Colonic mucosa (tissue), 4 donors: ENCODE results near the gene CRELD2. TPM values are rescaled to one million over a fixed set of nuclear protein-coding genes. Genes with fewer than 3 reads are reported as not detected.

Source experiments
- DNase-seq: peaks from one replicate; pipeline ENCODE4 v3.0.0-alpha.2; 2020
- H3K27ac ChIP-seq: fragments of 200-600 bp; one replicate; pipeline ENCODE4 v1.8.0; 2021
- H3K27me3 ChIP-seq: fragments of 200-600 bp; one replicate; pipeline ENCODE4 v1.8.0; 2021
- H3K36me3 ChIP-seq: fragments of 200-600 bp; one replicate; pipeline ENCODE4 v1.8.0; 2021
- H3K4me1 ChIP-seq: fragments of 200-600 bp; one replicate; pipeline ENCODE4 v1.8.0; 2021; ENCODE audit warnings: mild to moderate bottlenecking
- H3K4me3 ChIP-seq: fragments of 200-600 bp; one replicate; pipeline ENCODE4 v1.8.0; 2021
- H3K9ac ChIP-seq, 2 donors: one replicate each; pipeline ENCODE4 v1.7.0; 2013; ENCODE audit warnings: control low read depth in 2 of 2, low read depth in 2 of 2, low read length in 2 of 2
- H3K9me3 ChIP-seq: fragments of 200-600 bp; one replicate; pipeline ENCODE4 v1.8.0; 2021
- CTCF ChIP-seq: fragments of 200-600 bp; IDR thresholded peaks from one replicate; pipeline ENCODE4 v1.8.0; 2022; ENCODE audit warnings: antibody characterized with exemption, mild to moderate bottlenecking
- intact Hi-C: fragments of 100-400 bp; cut with DNase I; formaldehyde crosslinking; loops from one replicate; pipeline ENCODE4 v1.14.1; 2022
- total RNA-seq, 2 donors: library from RNA; stranded (reverse); fragmentation: NEBNext Ultra II Directional in 1 of 2; extraction: Animal tissue kit (Norgen Biotek cat#: 25700) in 1 of 2; gene quantifications; one replicate each; pipeline ENCODE4 v1.2.1, GENCODE V29; 2021
- donor health status: healthy.
- donor health status: DM: no; HTN: no; CAD: no.
- donor health status: DM: no; HTN: no; CAD: no.

CRELD2 gene
- total RNA-seq, 2 donors from 2014 or later: 43.6 to 133 TPM

- peak; percentile 21 for DNase-seq
- Histone ChIP-seq H3K9ac (peak overlapping the region; percentile 40 to 47), H3K36me3 (peaks cover 14% of the 10 kb centered on the region), H3K27me3 (no peaks in the 10 kb centered on the region), H3K9me3 (no peaks in the 10 kb centered on the region), H3K4me3 (no peak overlapping the region), H3K4me1 (peaks cover 28% of the 10 kb centered on the region), H3K27ac (peak overlapping the region; percentile 35)
- no peak for TF ChIP-seq CTCF
- intact Hi-C loops: no loop called here
These were observed 47.8 kb downstream of the CRELD2 start for GRCh38 chr22:49966041-49966773.

- peak overlapping the region; percentile 33 to 58 for H3K9ac ChIP-seq
- no peaks in the 10 kb centered on the region for H3K9me3 ChIP-seq
- no peak for TF ChIP-seq CTCF
- intact Hi-C loops: no loop called here
- peak overlapping the region; percentile 35 for H3K27ac ChIP-seq
- peak; percentile 31 for DNase-seq
- H3K4me1 ChIP-seq: peaks cover 32% of the 10 kb centered on the region
- no peaks in the 10 kb centered on the region for H3K27me3 ChIP-seq
- H3K36me3 ChIP-seq: peaks cover 9% of the 10 kb centered on the region
- H3K4me3 ChIP-seq: no peak overlapping the region
These were observed 48.6 kb downstream of the CRELD2 start for GRCh38 chr22:49966774-49967705.

GRCh38 chr22:49967706-49968208, 49.3 kb downstream of the CRELD2 start:
- peak; percentile 33 for DNase-seq
- Histone ChIP-seq H3K4me3 (no peak overlapping the region), H3K27ac (peak overlapping the region; percentile 35), H3K9me3 (no peaks in the 10 kb centered on the region), H3K9ac (peak overlapping the region; percentile 33 to 58), H3K36me3 (peaks cover 9% of the 10 kb centered on the region), H3K27me3 (no peaks in the 10 kb centered on the region), H3K4me1 (peaks cover 32% of the 10 kb centered on the region)
- intact Hi-C loops: no loop called here
- TF ChIP-seq CTCF: no peak

- Histone ChIP-seq H3K9ac (peak overlapping the region in 1 of 2 donors; percentile 12), H3K27me3 (no peaks in the 10 kb centered on the region), H3K9me3 (no peaks in the 10 kb centered on the region), H3K27ac (no peak overlapping the region), H3K4me1 (peaks cover 29% of the 10 kb centered on the region), H3K36me3 (peaks cover 6% of the 10 kb centered on the region), H3K4me3 (no peak overlapping the region)
- peak; percentile 20 for DNase-seq
- no peak for TF ChIP-seq CTCF
- intact Hi-C loops: no loop called here
These were observed 49.9 kb downstream of the CRELD2 start for GRCh38 chr22:49968313-49968830.
